Cardiac muscle cell (in vitro differentiated cells and primary cell): Measurements from ENCODE around the gene CXCL17. TPM values are rescaled to one million over a fixed set of nuclear protein-coding genes. Genes with fewer than 3 reads are reported as not detected.
A peak's percentile ranks its signal among the peaks of the same experiment; 100 is the strongest.
"Not testable (repeated sequence)": the region's sequence is repeated elsewhere in the genome, so short reads cannot be mapped to it uniquely, and the experiment has no call there.

Source experiments
- DNase-seq, 2 donors: peaks; one replicate each; pipeline versions ENCODE4 v3.0.0 to v3.0.0-alpha.2; 2010 to 2017; ENCODE audit warnings: low read depth in 1 of 2, low spot score in 1 of 2
- H3K27ac ChIP-seq: fragments of 200-600 bp; sonication (generic); 2 replicates; pipeline ENCODE4 v1.5.1; 2016
- H3K27me3 ChIP-seq: fragments of 200-600 bp; sonication (generic); 2 replicates; pipeline ENCODE4 v1.6.0; 2016; ENCODE audit warnings: control low read depth
- H3K36me3 ChIP-seq: fragments of 200-600 bp; sonication (generic); 2 replicates; pipeline ENCODE4 v1.5.1; 2016; ENCODE audit warnings: control low read depth
- H3K4me1 ChIP-seq: fragments of 200-600 bp; sonication (generic); 2 replicates; pipeline ENCODE4 v1.8.1; 2017; ENCODE audit warnings: low read depth, mild to moderate bottlenecking, mixed run types
- H3K4me3 ChIP-seq: fragments of 200-600 bp; sonication (generic); 2 replicates; pipeline ENCODE4 v1.5.1; 2016; ENCODE audit warnings: mild to moderate bottlenecking
- H3K9me3 ChIP-seq: fragments of 200-600 bp; sonication (generic); 2 replicates; pipeline ENCODE4 v1.5.1; 2017; ENCODE audit warnings: low read depth, mild to moderate bottlenecking, control low read depth
- CTCF ChIP-seq: IDR thresholded peaks from 2 replicates; pipeline ENCODE4 v1.5.1; 2012; ENCODE audit warnings: low read depth, mild to moderate bottlenecking, low read length
- polyA plus RNA-seq: library from polyadenylated mRNA; unstranded; fragments of >200 nt; fragmentation: Nextera tagmentation; extraction: Ambion mirVana; gene quantifications from 2 replicates; pipeline ENCODE4 v1.2.1, GENCODE V29; 2016
- total RNA-seq: library from RNA; depleted of rRNA; stranded (reverse); fragments of >200 nt; gene quantifications from 2 replicates; pipeline ENCODE4 v1.2.3, GENCODE V29; 2016

CXCL17 gene
- total and polyA plus RNA-seq, 2 experiments from 2014 or later = 1.1 TPM; not detected in 1

GRCh38 chr19:42450314-42450934 lies 7.7 kb upstream of the CXCL17 start:
- no peaks in the 10 kb centered on the region for H3K27me3 ChIP-seq
- H3K36me3 ChIP-seq = no peaks in the 10 kb centered on the region
- H3K27ac ChIP-seq = no peak overlapping the region
- DNase-seq = peak; percentile 88 to 92
- H3K9me3 ChIP-seq = no peaks in the 10 kb centered on the region
- no peak overlapping the region for H3K4me3 ChIP-seq
- peak; percentile 79 for TF ChIP-seq CTCF
- H3K4me1 ChIP-seq = peaks cover 6% of the 10 kb centered on the region

GRCh38 chr19:42448306-42448705 lies 5.6 kb upstream of the CXCL17 start:
- H3K27ac ChIP-seq, H3K4me1 ChIP-seq, DNase-seq, H3K36me3 ChIP-seq, H3K9me3 ChIP-seq, H3K27me3 ChIP-seq, H3K4me3 ChIP-seq: not testable (repeated sequence)

GRCh38 chr19:42445948-42446347 lies 3.2 kb upstream of the CXCL17 start:
- Histone ChIP-seq H3K4me3 (no peak overlapping the region), H3K4me1 (peaks cover 7% of the 10 kb centered on the region), H3K27ac (no peak overlapping the region), H3K9me3 (no peaks in the 10 kb centered on the region), H3K36me3 (no peaks in the 10 kb centered on the region), H3K27me3 (no peaks in the 10 kb centered on the region)
- DNase-seq = no peak
- TF ChIP-seq CTCF = no peak

GRCh38 chr19:42443944-42444398 lies 1.2 kb upstream of the CXCL17 start:
- H3K27ac ChIP-seq = no peak overlapping the region
- no peak for TF ChIP-seq CTCF
- H3K4me1 ChIP-seq = peaks cover 2% of the 10 kb centered on the region
- H3K36me3 ChIP-seq = no peaks in the 10 kb centered on the region
- H3K4me3 ChIP-seq = no peak overlapping the region
- no peak for DNase-seq
- H3K27me3 ChIP-seq = no peaks in the 10 kb centered on the region
- H3K9me3 ChIP-seq = no peaks in the 10 kb centered on the region

GRCh38 chr19:42441049-42441445 lies 1.7 kb downstream of the CXCL17 start:
- DNase-seq = no peak
- no peak for TF ChIP-seq CTCF
- H3K27ac ChIP-seq = no peak overlapping the region

GRCh38 chr19:42440357-42441048 lies 2.2 kb downstream of the CXCL17 start:
- no peak overlapping the region for H3K4me3 ChIP-seq
- H3K9me3 ChIP-seq = no peaks in the 10 kb centered on the region
- TF ChIP-seq CTCF = peak; percentile 99
- no peak overlapping the region for H3K27ac ChIP-seq
- DNase-seq = peak; percentile 84 to 85
- H3K4me1 ChIP-seq = peaks cover 2% of the 10 kb centered on the region
- no peaks in the 10 kb centered on the region for H3K36me3 ChIP-seq
- H3K27me3 ChIP-seq = no peaks in the 10 kb centered on the region

More at GRCh38 chr19:42441049-42441445, 1.7 kb downstream of the CXCL17 start:
- Histone ChIP-seq H3K9me3 (no peaks in the 10 kb centered on the region), H3K4me3 (no peak overlapping the region), H3K4me1 (peaks cover 2% of the 10 kb centered on the region), H3K36me3 (no peaks in the 10 kb centered on the region), H3K27me3 (no peaks in the 10 kb centered on the region)
